ENCODE data around the gene NFKB1. TPM values are rescaled to one million over a fixed set of nuclear protein-coding genes. Genes with fewer than 3 reads are reported as not detected.

Gene NFKB1
- total RNA-seq, 1 experiment from 2014 or later, result 5.3 TPM

- Histone ChIP-seq H3K27me3 (ENCODE audit: low read length) (no peaks in the 10 kb centered on the region), H3K9me3 (ENCODE audit: low read length) (no peaks in the 10 kb centered on the region), H3K4me3 (ENCODE audit: low read length) (no peak overlapping the region), H3K79me2 (ENCODE audit: low read length) (no peaks in the 10 kb centered on the region), H3K4me1 (ENCODE audit: low read length) (peaks cover 11% of the 10 kb centered on the region), H3K36me3 (ENCODE audit: insufficient read depth, low read length) (no peaks in the 10 kb centered on the region), H2AFZ (ENCODE audit: low read length) (no peak overlapping the region), H3K27ac (ENCODE audit: low read length) (no peak overlapping the region), H3K9me2 (replicated peaks; ENCODE audit: insufficient read depth, low read length) (no peaks in the 10 kb centered on the region), H4K20me1 (ENCODE audit: insufficient read depth, low read depth, low read length) (no peaks in the 10 kb centered on the region), H3K9ac (ENCODE audit: low read length) (no peak overlapping the region), H3K4me2 (ENCODE audit: low read depth, low read length, poor library complexity, severe bottlenecking) (no peak overlapping the region)
- no peak for DNase-seq
These were observed 35.6 kb downstream of the NFKB1 start for GRCh38 chr4:102536768-102537167.

- H3K27ac ChIP-seq (ENCODE audit: low read length), result no peak overlapping the region
- no peak overlapping the region for H2AFZ ChIP-seq (ENCODE audit: low read length)
- H3K9ac ChIP-seq (ENCODE audit: low read length), result no peak overlapping the region
- no peaks in the 10 kb centered on the region for H3K79me2 ChIP-seq (ENCODE audit: low read length)
- H4K20me1 ChIP-seq (ENCODE audit: insufficient read depth, low read depth, low read length), result no peaks in the 10 kb centered on the region
- H3K27me3 ChIP-seq (ENCODE audit: low read length), result no peaks in the 10 kb centered on the region
- H3K4me3 ChIP-seq (ENCODE audit: low read length), result no peak overlapping the region
- no peaks in the 10 kb centered on the region for H3K36me3 ChIP-seq (ENCODE audit: insufficient read depth, low read length)
- no peaks in the 10 kb centered on the region for H3K9me3 ChIP-seq (ENCODE audit: low read length)
- H3K4me1 ChIP-seq (ENCODE audit: low read length), result peaks cover 11% of the 10 kb centered on the region
- no peak overlapping the region for H3K4me2 ChIP-seq (ENCODE audit: low read depth, low read length, poor library complexity, severe bottlenecking)
- no peak for DNase-seq
- no peaks in the 10 kb centered on the region for H3K9me2 ChIP-seq (replicated peaks; ENCODE audit: insufficient read depth, low read length)
These were observed 36.1 kb downstream of the NFKB1 start for GRCh38 chr4:102537269-102537668.

DNA sequence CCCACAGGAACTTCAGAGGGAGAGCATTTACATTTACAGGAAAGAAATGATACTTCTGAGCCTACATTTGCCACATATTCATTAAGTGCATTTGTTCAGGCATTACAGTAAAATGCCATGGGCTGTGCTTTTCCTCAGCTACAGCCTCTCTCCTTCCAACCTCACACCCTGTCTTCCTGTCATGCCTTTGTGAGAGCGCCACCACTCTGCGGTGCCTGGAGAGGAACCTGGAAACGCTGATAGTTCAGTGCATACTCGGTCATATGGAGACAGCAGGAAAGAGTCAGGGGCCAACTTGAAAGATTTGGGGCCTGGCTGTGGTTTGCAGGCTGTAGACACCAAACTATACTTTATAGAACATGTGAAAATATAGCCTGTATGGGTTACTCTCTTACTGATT, 40.5 kb downstream of the NFKB1 start:
- H3K9me2 ChIP-seq (replicated peaks; ENCODE audit: insufficient read depth, low read length), result no peaks in the 10 kb centered on the region
- DNase-seq, result no peak
- no peak overlapping the region for H3K27ac ChIP-seq (ENCODE audit: low read length)

GRCh38 chr4:102543030-102543928, 42.1 kb downstream of the NFKB1 start:
- Histone ChIP-seq H4K20me1 (ENCODE audit: insufficient read depth, low read depth, low read length) (no peaks in the 10 kb centered on the region), H3K36me3 (ENCODE audit: insufficient read depth, low read length) (no peaks in the 10 kb centered on the region), H3K4me1 (ENCODE audit: low read length) (peaks cover 12% of the 10 kb centered on the region), H3K79me2 (ENCODE audit: low read length) (no peaks in the 10 kb centered on the region), H2AFZ (ENCODE audit: low read length) (no peak overlapping the region), H3K4me2 (ENCODE audit: low read depth, low read length, poor library complexity, severe bottlenecking) (no peak overlapping the region), H3K9me2 (replicated peaks; ENCODE audit: insufficient read depth, low read length) (no peaks in the 10 kb centered on the region), H3K9me3 (ENCODE audit: low read length) (no peaks in the 10 kb centered on the region), H3K9ac (ENCODE audit: low read length) (no peak overlapping the region), H3K27me3 (ENCODE audit: low read length) (no peaks in the 10 kb centered on the region), H3K4me3 (ENCODE audit: low read length) (no peak overlapping the region), H3K27ac (ENCODE audit: low read length) (no peak overlapping the region)
- DNase-seq, result no peak

More for the DNA sequence above, 40.5 kb downstream of the NFKB1 start:
- Histone ChIP-seq H3K9ac (ENCODE audit: low read length) (no peak overlapping the region), H3K79me2 (ENCODE audit: low read length) (no peaks in the 10 kb centered on the region), H2AFZ (ENCODE audit: low read length) (no peak overlapping the region), H3K4me1 (ENCODE audit: low read length) (peaks cover 5% of the 10 kb centered on the region), H3K27me3 (ENCODE audit: low read length) (no peaks in the 10 kb centered on the region), H3K36me3 (ENCODE audit: insufficient read depth, low read length) (no peaks in the 10 kb centered on the region), H3K9me3 (ENCODE audit: low read length) (no peaks in the 10 kb centered on the region), H3K4me3 (ENCODE audit: low read length) (no peak overlapping the region), H4K20me1 (ENCODE audit: insufficient read depth, low read depth, low read length) (no peaks in the 10 kb centered on the region), H3K4me2 (ENCODE audit: low read depth, low read length, poor library complexity, severe bottlenecking) (no peak overlapping the region)

DNA sequence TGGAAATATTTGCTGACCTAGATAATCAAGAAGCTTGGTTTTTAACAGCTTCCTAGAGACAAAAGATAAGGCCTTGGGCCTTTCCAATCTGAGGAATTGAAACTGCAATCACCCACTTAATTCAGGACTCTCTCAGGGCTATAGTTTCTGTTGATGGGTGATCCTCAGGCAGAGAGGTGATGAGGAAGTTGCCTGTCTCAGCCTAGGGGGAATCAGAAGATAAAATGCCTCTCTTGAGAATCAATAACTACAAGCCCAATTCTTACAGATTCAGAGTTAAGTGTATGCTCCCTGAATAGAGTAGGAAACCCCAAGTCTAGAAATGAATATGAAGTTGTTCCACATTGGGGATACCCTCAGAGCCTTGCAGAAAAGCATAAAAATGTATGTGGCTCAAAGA, 45.5 kb downstream of the NFKB1 start:
- peaks cover 12% of the 10 kb centered on the region for H3K4me1 ChIP-seq (ENCODE audit: low read length)
- DNase-seq, result no peak
- no peaks in the 10 kb centered on the region for H3K27me3 ChIP-seq (ENCODE audit: low read length)
- no peaks in the 10 kb centered on the region for H3K36me3 ChIP-seq (ENCODE audit: insufficient read depth, low read length)
- H4K20me1 ChIP-seq (ENCODE audit: insufficient read depth, low read depth, low read length), result no peaks in the 10 kb centered on the region
- no peaks in the 10 kb centered on the region for H3K9me2 ChIP-seq (replicated peaks; ENCODE audit: insufficient read depth, low read length)
- H3K4me2 ChIP-seq (ENCODE audit: low read depth, low read length, poor library complexity, severe bottlenecking), result no peak overlapping the region
- no peaks in the 10 kb centered on the region for H3K9me3 ChIP-seq (ENCODE audit: low read length)
- H3K9ac ChIP-seq (ENCODE audit: low read length), result no peak overlapping the region
- H3K27ac ChIP-seq (ENCODE audit: low read length), result no peak overlapping the region
- H3K4me3 ChIP-seq (ENCODE audit: low read length), result no peak overlapping the region
- H2AFZ ChIP-seq (ENCODE audit: low read length), result no peak overlapping the region
- no peaks in the 10 kb centered on the region for H3K79me2 ChIP-seq (ENCODE audit: low read length)

- no peaks in the 10 kb centered on the region for H3K36me3 ChIP-seq (ENCODE audit: insufficient read depth, low read length)
- H3K27me3 ChIP-seq (ENCODE audit: low read length), result no peaks in the 10 kb centered on the region
- no peak overlapping the region for H2AFZ ChIP-seq (ENCODE audit: low read length)
- peaks cover 12% of the 10 kb centered on the region for H3K4me1 ChIP-seq (ENCODE audit: low read length)
- H3K9me3 ChIP-seq (ENCODE audit: low read length), result no peaks in the 10 kb centered on the region
- no peaks in the 10 kb centered on the region for H4K20me1 ChIP-seq (ENCODE audit: insufficient read depth, low read depth, low read length)
- H3K4me3 ChIP-seq (ENCODE audit: low read length), result no peak overlapping the region
- DNase-seq, result no peak
- no peaks in the 10 kb centered on the region for H3K9me2 ChIP-seq (replicated peaks; ENCODE audit: insufficient read depth, low read length)
- no peak overlapping the region for H3K27ac ChIP-seq (ENCODE audit: low read length)
- H3K4me2 ChIP-seq (ENCODE audit: low read depth, low read length, poor library complexity, severe bottlenecking), result no peak overlapping the region
- no peaks in the 10 kb centered on the region for H3K79me2 ChIP-seq (ENCODE audit: low read length)
- H3K9ac ChIP-seq (ENCODE audit: low read length), result no peak overlapping the region
These were observed 46.8 kb downstream of the NFKB1 start for GRCh38 chr4:102547973-102548372.

DNA sequence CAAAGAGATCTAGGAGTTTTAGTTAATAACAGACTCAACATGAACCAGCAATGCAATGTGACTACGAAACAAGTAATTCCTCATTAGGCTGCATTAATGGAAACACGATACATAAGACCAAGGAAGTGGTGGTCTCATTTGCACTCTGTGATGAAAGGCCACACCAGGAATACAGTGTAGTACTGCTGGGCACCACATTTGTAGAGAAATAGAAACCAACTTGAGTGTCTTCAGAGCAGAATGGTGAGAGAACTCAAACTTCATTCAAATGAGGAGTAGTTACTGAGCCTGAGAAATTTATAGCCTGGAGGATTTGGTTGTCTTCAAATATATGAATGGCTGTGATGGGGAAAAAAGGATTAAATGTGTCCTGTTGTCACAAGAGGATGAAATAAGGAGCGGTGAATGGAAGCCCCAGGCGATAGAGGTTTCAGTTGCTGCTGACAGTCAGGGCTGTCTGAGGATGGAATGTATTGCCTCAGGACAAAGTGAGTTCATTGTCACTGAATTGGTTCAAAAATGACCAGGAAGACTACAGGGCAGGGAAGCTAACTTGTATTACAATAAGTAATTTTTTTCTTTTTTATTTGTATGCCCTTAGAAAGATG, 50.9 kb downstream of the NFKB1 start:
- H3K9ac ChIP-seq (ENCODE audit: low read length), result no peak overlapping the region
- H3K36me3 ChIP-seq (ENCODE audit: insufficient read depth, low read length), result no peaks in the 10 kb centered on the region
- H3K27ac ChIP-seq (ENCODE audit: low read length), result no peak overlapping the region
- no peak overlapping the region for H3K4me2 ChIP-seq (ENCODE audit: low read depth, low read length, poor library complexity, severe bottlenecking)
- H3K79me2 ChIP-seq (ENCODE audit: low read length), result no peaks in the 10 kb centered on the region
- no peaks in the 10 kb centered on the region for H3K27me3 ChIP-seq (ENCODE audit: low read length)
- no peaks in the 10 kb centered on the region for H3K9me2 ChIP-seq (replicated peaks; ENCODE audit: insufficient read depth, low read length)
- DNase-seq, result no peak
- H3K9me3 ChIP-seq (ENCODE audit: low read length), result no peaks in the 10 kb centered on the region
- H4K20me1 ChIP-seq (ENCODE audit: insufficient read depth, low read depth, low read length), result no peaks in the 10 kb centered on the region
- H3K4me3 ChIP-seq (ENCODE audit: low read length), result no peak overlapping the region
- H2AFZ ChIP-seq (ENCODE audit: low read length), result no peak overlapping the region
- H3K4me1 ChIP-seq (ENCODE audit: low read length), result peaks cover 4% of the 10 kb centered on the region

DNA sequence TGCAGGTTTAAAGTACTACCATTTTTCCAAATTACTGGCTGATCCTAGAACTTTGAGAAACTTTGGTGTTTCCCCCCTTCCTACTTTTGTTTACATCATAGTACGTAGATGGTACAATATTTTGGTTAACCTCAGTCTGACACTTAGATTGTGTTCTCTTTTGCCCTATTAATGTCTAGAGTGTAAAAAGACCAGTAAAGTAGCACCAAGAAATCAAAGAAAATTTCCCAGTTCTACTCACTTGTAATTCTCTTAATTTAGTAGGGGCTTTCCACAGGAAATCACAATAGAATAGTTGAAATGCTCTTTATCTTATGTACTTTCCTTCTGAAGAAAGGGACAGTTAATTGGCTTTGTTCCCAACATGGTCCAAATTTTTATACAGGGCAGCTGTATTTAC, 51.6 kb downstream of the NFKB1 start:
- no peaks in the 10 kb centered on the region for H4K20me1 ChIP-seq (ENCODE audit: insufficient read depth, low read depth, low read length)
- peaks cover 4% of the 10 kb centered on the region; the same call in 1 of the 2 replicates for H3K4me1 ChIP-seq (ENCODE audit: low read length)
- no peaks in the 10 kb centered on the region for H3K36me3 ChIP-seq (ENCODE audit: insufficient read depth, low read length)
- no peak overlapping the region for H3K27ac ChIP-seq (ENCODE audit: low read length)
- no peaks in the 10 kb centered on the region for H3K9me3 ChIP-seq (ENCODE audit: low read length)
- DNase-seq, result no peak
- H2AFZ ChIP-seq (ENCODE audit: low read length), result no peak overlapping the region
- no peak overlapping the region for H3K4me3 ChIP-seq (ENCODE audit: low read length)
- H3K4me2 ChIP-seq (ENCODE audit: low read depth, low read length, poor library complexity, severe bottlenecking), result no peak overlapping the region
- no peaks in the 10 kb centered on the region for H3K79me2 ChIP-seq (ENCODE audit: low read length)
- H3K9ac ChIP-seq (ENCODE audit: low read length), result no peak overlapping the region
- no peaks in the 10 kb centered on the region for H3K9me2 ChIP-seq (replicated peaks; ENCODE audit: insufficient read depth, low read length)
- no peaks in the 10 kb centered on the region for H3K27me3 ChIP-seq (ENCODE audit: low read length)

Data from Karpas-422 (cell line).